NCI-H1694 (cell line): Measurements from ENCODE around the gene CCT5.
A peak's percentile ranks its signal among the peaks of the same experiment; 100 is the strongest.
"Not testable (repeated sequence)": the region's sequence is repeated elsewhere in the genome, so short reads cannot be mapped to it uniquely, and the experiment has no call there.

Experiments
- DNase-seq: peaks from one replicate; lab custom pipeline; 2025; lab: John Stamatoyannopoulos, UW

The CCT5 gene

DNA sequence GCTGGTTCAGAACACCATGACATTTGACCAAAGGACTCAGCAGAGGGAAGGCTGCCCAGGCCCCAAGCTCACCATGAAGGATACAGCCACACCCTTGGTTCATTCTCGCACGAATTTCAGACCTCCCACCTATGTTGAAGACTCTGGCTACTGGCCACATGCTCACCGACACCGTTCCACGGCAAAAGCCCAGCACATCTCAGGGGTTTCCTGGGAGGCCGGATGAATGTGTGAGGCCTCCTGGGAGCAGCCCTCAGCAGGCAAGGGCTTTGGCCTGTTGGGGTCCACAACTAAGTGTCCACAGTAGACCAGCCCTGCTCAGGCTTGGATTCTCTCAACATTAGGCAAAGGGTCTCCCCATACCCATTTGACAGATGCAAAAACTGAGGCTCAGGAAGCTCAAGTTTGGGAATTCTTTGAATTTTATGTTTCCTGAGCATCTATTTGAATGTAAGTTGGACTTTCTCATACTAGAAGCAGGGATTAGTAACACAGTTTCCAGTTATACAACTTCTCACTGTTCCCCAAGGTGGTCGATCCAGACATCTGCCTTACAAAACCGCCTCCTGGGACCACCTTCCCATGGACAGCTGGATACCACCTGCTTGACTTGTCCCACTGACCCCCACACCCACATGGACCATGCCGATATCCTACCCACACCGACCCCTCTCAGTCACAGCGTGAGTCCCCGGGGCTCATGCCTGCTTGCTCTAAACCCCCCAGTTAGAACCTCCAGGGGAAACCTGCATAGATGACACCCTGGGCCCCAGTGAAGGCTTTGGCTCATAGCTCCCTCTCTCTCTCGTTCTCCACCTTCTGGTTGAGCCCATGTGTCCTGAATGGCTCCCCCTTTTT, 27.9 kb downstream of the CCT5 start:
- no peak for DNase-seq

DNA sequence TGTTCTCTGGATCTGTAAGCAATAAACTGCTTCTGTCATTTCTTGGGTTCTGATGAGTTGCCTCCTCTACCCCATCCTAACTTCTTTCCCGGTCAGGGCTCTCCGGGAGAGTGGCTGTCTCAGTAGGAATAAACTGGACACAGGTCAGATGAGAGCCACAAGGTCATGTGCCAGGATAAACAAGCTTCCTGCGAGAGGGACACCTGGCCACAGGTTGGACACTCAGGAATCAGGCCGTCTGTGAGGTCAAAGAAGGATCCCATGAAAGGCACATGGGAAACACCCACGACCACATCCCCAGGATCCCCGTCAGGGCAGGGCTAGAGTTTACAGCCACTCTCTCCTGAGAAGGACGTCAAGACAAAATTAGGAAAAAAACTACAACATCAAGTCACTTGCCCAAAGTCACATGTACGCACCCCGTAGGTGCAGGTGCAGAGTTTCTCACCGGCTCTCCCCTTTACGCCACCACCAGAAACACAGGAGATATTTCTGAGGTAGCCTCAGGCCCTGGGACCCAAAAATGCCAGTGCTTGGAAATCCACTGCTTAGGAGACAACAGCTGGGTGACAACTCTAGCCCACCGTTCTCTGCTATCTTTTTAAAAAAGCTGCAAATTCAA, 28.7 kb downstream of the CCT5 start:
- DNase-seq, result no peak

DNA sequence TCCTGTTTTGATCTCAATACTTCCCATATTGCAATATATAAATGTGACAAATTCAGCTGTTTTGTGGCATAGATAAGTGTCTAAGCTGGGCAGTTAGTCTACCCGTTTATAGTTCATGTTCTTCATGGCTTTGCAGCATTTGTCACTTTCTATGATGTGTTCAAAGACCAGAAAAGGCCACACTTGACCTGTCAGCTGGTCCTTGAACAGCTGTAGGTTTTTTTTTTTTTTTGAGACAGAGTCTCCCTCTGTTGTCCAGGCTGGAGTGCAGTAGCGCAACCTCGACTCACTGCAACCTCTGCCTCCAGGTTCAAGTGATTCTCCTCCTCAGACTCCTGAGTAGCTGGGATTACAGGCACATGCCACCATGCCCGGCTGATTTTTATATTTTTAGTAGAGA, 29.2 kb downstream of the CCT5 start:
- DNase-seq, result no peak

DNA sequence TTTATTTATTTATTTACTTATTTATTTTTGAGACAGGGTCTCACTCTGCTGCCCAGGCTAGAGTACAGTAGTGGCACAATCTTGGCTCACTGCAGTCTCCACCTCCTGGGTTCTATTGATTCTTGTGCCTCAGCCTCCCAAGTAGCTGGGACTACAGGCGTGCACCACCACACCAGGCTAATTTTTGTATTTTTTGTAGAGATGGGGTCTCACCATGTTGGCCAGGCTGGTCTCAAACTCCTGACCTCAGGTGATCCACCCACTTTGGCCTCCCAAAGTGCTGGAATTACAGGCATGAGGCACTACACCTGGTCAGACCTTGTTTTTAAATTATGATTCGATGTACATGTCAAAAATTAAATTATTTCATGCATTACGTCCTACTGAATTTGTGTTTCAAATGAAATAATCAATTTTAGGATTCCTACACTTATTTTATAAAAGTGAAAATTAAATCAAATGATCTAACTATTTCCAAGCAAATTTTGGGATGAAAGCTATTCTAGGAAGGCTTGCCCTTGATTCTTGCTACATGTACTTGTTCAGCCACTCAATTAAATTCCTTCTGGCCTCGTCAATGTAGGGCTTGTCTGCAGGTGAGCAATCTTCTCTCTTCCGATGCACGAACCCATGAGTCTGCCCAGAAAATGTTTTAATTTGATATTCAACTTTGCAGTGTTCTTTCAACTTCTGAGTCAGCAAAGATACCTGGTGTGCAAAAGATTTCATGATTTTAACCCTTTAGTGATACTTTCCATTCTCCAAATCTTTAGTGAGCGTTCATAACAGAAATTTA, 30.0 kb downstream of the CCT5 start:
- DNase-seq, result no peak

DNA sequence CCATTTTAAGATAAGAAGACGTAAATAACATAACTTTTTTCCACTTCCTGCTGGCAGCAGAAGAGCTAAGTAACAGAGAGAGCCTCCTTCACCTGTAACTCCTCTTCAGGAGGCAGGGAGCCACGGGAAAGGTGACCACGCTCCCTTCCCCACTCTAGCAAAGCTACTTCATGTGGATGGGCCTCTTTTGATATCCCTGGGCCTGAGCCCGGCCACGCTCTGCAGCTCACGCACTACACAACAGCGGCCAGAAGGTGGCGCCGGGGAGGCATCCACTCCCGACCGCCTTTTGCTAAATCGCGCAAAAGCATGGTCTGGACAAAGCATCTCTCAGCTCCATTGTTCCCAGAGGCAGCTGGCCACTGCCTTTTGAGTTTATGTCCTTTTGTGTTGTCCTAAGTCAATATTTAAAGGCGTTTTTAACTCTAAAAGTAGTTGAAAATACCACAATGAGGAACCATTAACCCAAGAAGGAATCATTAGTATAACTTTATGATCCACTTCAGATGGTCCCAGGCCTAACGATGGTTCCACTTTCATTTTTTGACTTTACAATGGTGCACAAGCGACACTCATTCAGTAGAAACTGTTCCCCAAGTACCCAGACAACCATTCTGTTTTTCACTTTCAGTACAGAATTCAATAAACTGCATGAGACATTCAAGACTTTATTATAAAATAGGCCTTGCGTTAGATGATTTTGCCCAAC, 34.0 kb downstream of the CCT5 start:
- peak; percentile 88 for DNase-seq

DNA sequence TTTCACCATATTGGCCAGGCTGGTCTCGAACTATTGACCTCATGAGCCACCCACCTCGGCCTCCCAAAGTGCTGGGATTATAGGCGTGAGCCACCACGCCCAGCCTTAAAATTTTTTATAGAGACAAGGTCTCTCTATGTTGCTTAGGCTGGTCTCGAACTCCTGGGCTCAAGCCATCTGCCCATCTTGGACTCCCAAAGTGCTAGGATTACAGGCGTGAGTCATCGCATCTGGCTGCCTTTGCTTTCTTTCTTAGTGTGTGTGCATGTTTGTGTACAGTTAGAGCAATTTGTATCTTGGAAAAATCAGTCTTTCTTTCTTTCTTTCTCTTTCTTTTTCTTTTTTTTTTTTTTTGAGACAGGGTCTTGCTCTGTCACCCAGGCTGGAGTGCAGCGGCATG, 35.3 kb downstream of the CCT5 start:
- DNase-seq, result not testable (repeated sequence)

DNA sequence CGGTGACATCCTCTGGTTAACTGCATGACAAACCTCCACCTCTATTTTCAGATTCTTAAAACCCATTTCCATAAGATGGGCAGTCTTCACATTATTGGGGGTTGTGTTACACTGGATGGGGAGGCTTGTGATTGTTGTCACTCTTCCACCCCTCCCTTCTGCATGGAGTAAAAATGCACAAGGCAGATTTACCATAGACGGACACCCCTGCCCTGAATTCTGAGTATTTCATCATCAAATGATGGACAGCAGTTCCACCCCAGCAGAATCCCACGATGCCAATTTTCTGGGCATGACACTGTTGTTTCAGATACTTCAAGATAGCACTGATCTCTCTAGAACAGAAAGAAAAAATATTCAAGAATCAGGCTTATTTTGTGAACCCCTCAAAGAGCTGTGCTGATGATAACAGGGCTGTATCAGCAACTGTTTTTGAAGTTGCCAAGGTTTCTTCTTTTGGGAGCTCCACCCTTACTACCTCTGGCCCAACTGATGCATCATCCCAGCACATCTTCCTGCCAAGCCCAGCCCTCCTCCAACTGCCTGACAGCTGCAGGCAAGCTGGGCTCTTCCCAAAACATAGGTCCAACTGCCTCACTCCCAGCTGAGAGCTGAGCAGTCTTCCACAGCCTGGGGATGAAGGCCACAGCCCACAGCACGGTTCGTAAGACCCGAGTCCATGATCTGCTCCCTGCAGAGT, 36.2 kb downstream of the CCT5 start:
- peak; percentile 81 for DNase-seq

DNA sequence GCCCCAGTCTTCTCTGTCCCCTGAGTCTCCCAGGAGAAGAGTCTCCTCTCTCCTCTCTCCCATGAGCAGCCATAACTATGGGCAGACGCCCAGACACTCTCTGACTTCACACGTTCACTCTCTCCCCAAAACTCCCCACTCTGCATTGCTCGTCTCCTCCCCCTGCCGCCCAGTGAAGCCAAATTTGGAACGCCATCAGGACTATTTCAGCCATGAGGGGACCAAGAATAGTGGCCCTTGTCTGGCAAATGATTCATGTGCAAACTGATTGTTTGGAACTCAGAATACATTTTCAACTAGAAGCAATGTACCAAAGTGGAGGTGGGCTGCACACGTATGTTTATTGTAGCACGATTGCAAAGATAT, 36.8 kb downstream of the CCT5 start:
- no peak for DNase-seq

DNA sequence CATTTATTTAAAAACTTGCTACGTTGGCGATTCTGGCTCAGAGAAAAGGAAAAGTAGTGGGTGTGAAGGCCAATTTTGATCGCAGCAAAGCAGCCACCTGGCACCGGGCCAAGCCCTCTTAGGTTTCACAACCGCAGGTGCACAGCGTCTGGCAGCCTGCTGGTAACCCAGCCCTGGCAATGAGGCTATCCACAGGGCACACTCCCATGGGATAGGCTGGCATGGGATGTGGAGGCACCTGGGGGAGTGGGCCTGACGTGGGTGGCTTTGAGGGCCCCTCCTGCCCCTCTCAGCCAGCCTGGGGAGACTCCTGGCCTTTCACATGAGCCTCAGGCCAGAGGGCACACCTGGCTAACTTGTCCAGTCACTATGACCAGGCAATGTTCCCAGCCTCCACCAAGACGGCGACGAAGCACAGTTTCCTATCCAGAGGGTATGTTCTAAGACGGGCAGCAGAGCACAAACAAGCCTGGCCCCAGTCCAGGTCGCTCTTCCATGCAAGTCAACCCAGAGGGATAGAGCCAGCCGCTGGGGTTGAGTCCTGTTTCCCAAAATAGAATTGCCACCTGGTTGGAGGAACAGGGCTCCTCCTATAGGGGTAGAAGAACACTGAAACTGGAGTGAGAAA, 38.6 kb downstream of the CCT5 start:
- DNase-seq, result peak; percentile 97

DNA sequence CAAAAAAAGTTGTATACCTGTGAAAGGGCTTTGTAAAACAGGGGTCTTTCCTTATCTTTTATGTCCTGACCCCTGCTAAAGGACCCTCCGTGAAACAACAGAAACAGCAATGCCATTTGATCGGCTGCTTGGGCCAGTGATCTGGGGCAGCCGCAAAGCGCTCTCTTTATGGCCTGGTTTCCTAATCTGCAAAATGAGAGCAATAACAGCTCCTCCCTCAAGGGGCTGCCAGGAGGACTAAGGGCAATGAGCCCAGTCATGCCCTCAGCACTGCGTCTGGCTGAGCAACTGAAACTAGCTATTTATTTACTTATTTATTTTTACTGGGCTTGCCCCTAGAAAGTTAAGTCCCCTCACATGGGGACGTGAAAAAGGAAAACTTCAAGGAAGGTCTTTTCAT, 39.3 kb downstream of the CCT5 start:
- DNase-seq, result no peak

DNA sequence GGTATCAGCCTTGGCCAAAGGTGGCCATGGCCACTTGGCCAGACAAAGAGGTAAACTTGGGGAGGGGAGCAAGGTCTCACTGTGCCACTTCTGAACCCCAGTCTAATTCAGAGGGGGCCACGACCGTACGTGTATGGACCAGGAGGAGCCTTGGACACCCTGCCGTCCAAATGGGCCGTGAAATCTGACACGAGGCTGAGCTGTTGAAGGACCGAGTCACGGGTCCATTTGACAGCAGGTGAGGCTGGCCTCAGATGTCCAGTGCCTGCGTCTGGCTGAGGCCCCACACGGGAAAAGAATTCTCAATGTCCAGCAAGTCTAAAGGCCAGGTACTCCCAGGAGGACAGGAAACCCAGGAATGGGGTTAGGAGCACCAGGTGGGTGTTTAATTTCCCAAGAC, 39.9 kb downstream of the CCT5 start:
- no peak for DNase-seq

DNA sequence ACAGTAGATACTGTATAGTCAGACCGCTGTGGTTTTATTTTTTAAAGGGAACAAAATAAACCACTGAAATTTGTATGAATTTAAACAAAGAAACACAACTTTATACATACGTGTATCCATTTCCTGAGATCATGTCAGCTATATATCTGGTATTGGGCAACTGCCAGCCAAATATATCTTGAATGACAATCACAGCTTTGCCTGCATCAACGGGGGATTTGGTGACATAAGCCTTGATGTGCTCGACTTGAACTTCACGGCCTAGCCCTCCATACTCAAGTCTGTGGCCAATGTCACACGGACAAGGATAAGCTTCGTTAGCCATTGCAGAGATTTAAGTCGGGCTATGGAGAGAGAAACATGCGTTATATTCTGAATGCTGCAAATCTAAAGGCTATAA, 40.4 kb downstream of the CCT5 start:
- DNase-seq, result no peak

DNA sequence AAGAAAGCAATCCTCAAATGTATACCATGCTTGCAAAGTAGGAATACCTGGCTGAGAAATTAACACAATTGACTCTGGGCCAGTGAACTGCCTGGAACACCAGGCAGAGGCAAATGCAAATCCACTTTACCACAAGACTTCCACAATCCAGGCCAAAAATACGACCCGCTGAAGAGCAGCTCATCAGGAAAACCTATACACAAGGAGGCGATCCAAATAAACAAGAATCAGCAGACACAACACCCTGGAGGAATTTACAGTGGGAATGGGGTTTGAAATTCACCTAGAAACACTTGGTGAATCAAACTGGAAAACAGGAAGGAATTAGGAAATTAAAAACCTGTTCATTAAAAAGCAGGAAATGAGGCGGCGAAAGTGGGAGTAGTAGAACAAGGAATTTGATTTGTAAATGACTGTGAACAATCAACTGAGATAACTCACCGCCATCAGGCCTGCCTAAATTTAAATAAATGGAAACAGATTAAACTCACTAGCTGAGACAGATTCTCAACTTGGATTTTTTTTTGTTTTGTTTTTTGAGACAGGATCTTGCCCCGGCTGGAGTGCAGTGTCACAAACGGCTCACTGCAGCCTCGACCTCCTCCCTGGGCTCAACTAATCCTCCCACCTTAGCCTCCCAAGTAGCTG, 41.7 kb downstream of the CCT5 start:
- DNase-seq, result no peak

DNA sequence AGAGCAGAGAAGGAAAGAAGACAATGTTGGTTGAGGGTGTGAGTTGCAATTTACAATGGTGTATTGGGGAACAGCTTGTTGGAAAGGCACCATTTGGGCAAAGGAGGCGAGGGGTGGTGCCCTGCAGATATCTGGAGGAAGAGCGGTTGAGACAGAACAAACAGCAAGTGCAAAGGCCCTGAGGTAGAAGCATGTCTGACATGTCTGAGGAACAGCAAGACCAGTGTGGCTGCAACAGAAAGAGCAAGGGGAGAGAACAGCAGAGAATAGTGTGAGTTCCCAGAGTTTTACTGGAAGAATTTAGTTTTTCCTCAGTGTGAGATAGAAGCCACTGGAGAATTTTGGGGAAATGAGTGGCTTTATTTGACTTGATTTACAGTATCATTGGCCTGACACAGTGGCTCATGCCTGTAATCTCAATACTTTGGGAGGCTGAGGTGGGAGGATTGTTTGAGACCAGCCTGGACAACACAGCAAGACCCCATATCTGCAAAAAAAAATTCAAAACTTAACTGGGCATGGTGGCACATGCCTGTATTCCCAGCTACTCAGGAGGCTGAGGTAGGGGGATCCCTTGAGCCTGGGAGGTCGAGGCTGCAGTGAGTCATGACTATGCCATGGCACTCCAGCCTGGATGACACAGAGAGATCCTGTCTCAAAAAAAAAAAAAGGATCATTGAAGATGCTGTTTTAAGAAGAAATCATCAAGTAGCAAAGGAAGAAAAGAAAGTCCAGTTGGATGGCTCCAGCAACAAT, 44.0 kb downstream of the CCT5 start:
- DNase-seq, result no peak

DNA sequence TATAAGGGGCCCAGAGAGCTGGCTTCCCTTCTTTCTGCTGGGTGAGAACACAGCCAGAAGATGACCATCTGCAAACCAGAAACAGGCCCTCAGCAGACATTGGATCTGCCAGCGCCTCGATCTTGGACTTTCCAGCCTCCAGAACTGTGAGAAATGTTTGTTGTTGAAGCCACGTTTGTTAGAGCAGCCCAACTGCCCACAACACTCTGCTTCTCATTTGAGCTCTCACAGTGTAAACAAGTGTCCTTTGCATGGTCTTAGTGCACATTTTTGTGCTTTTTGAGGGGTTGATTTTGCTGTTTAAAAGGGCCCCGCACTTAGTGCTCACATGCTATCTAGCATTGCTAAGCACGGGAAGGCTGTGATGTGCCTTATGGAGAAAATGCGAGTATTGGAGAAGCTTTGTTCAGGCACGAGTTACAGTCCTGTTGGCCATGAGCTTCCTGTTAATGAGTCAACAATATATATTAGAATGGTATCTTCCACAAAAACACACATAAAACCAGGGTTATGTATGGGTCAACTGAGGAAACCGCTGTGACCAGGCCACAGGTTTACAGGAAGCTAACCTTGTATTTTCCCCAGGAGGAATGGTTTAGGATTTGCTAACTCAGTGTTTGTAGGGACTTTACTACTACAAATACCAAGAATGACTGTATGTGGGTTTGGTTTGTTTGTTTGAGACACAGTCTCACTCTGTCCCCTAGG, 45.7 kb downstream of the CCT5 start:
- DNase-seq, result no peak

DNA sequence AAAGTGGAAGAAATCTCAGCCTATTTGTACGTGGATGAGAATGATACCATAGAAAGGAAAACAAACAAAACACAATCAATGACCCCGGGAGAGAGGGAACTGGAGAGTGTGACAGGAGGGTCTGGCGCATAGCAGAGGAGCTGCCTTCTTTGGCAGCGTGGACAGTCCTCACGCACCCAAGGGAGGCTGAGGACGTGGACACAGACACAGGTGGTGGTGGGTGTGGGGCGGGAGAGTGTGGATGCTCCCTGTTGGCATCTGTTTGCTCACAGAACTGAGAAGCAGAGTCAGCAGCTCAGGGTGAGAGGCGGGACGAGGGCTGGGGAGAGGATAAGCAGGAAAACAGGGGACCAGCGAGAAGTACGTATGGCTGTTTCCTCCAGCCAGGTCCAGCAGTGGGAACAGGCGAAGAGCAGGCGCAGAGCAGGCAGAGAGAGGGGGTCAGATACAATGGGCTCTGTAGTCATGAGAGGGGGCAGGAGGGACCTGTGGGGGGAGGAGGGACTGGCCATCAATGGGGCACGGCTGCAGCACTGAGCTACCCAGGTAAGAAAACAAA, 47.6 kb downstream of the CCT5 start:
- no peak for DNase-seq

DNA sequence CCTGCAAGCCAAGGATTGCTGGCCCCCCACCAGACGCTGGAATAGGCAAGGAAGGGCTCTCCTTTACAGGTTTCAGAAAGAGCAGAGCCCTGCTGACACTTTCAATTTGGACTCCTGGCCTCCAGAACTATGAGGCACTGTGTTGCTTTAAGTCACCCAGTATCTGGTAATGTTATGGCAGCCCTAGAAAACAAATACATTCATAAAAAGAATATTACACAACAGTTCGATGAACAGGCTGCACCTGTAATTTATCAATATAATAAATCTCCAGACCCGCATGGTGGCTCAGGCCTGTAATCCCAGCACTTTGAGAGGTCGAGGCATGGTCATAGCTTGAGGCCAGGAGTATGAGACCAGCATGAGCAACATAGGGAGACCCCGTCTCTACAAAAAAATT, 50.2 kb downstream of the CCT5 start:
- DNase-seq, result no peak

DNA sequence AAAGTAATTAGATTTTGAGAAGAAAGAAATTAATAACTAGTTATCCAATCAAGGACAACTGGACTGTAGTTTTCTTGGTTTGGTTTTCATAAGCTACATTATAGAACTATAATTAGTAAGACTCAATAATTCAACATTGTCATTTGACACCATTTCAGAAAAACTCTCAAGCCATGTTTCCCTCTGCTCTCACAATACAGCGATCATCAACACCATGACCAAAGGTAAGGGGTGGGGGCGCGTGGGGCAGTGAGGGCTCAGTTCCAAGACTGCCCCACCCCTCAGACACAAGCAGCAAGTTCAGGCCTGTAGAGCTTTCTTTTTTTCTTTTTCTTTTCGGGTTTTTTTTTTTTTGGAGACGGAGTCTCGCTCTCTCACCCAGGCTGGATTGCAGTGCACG, 51.2 kb downstream of the CCT5 start:
- DNase-seq, result no peak
